ENCODE data around the gene SLC10A3.

SLC10A3 gene

GRCh38 chrX:154490414-154491083, at the start of gene SLC10A3:
Gene SLC10A3, minus strand, starts transcription at chrX:154490629. Its CDS starts 1,689 bp downstream, at chrX:154488940.
- peak; percentile 92 for DNase-seq

- no peak for DNase-seq
Observed at GRCh38 chrX:154539077-154539476, 48.6 kb upstream of the SLC10A3 start.

- DNase-seq, result no peak
Observed at GRCh38 chrX:154535892-154536291, 45.5 kb upstream of the SLC10A3 start.

GRCh38 chrX:154534526-154535322, 44.3 kb upstream of the SLC10A3 start:
- peak; percentile 81 for DNase-seq

- no peak for DNase-seq
Observed at GRCh38 chrX:154532690-154533089, 42.3 kb upstream of the SLC10A3 start.

GRCh38 chrX:154531626-154532025, 41.2 kb upstream of the SLC10A3 start:
- DNase-seq, result no peak

- DNase-seq, result no peak
Observed at GRCh38 chrX:154530286-154530685, 39.9 kb upstream of the SLC10A3 start.

GRCh38 chrX:154529206-154529612, 38.8 kb upstream of the SLC10A3 start:
- DNase-seq, result no peak

- DNase-seq, result peak; percentile 84
Observed at GRCh38 chrX:154526901-154527675, 36.7 kb upstream of the SLC10A3 start.

GRCh38 chrX:154525606-154526490, 35.4 kb upstream of the SLC10A3 start:
- no peak for DNase-seq

GRCh38 chrX:154519389-154519788, 29.0 kb upstream of the SLC10A3 start:
- DNase-seq, result no peak

GRCh38 chrX:154517101-154517781, 26.8 kb upstream of the SLC10A3 start:
- no peak for DNase-seq

- no peak for DNase-seq
Observed at GRCh38 chrX:154516656-154517100, 26.2 kb upstream of the SLC10A3 start.

- DNase-seq, result peak; percentile 94
Observed at GRCh38 chrX:154515966-154516655, 25.7 kb upstream of the SLC10A3 start, which contains the start of gene FAM3A. Gene FAM3A, minus strand, starts transcription at chrX:154516232. Its CDS starts 460 bp downstream, at chrX:154515772.

- DNase-seq, result peak; percentile 31
Observed at GRCh38 chrX:154515090-154515965, 24.9 kb upstream of the SLC10A3 start.

- DNase-seq, result no peak
Observed at GRCh38 chrX:154513716-154514115, 23.3 kb upstream of the SLC10A3 start.

- DNase-seq, result no peak
Observed at GRCh38 chrX:154512879-154513553, 22.6 kb upstream of the SLC10A3 start.

- DNase-seq, result no peak
Observed at GRCh38 chrX:154511761-154512160, 21.3 kb upstream of the SLC10A3 start.

GRCh38 chrX:154509455-154509854, 19.0 kb upstream of the SLC10A3 start:
- DNase-seq, result no peak
